SK-N-SH treated with all-trans-retinoic acid at 6 μM for 48 hours (cell line): ENCODE results near the gene CDY1B.
"Not testable (repeated sequence)": the region's sequence is repeated elsewhere in the genome, so short reads cannot be mapped to it uniquely, and the experiment has no call there.

ENCODE experiments used
- ATAC-seq: fragments of 200-7000 bp; cut with Tn5 transposase; 3 replicates; pipeline ENCODE4 v1.9.1; 2020; ENCODE audit warnings: mild to moderate bottlenecking, moderate library complexity

Gene CDY1B

DNA sequence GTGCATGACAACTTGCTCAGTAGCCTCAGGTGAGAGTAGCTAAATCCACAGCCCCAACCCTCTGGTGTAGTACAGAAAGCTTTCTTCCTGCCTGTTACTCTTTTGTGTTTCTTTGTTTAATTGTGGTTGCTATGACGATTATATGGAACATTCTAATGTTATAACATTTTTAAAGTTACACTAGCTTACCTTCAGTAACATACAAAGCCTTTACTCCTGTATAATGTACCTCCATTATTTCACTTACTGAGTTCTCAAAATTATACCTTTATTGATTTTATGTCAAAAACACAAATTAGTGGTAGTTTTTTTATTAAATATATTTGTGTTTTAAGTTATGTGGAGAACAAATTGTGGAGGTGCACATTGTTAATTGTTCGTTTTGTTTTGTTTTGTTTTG is at the start of gene CDY1B:
TSS of gene CDY1B (minus strand) at position 101 of the 400 bp plus-strand sequence. CDS start 331 bp downstream, outside the sequence.
- not testable (repeated sequence) for ATAC-seq

DNA sequence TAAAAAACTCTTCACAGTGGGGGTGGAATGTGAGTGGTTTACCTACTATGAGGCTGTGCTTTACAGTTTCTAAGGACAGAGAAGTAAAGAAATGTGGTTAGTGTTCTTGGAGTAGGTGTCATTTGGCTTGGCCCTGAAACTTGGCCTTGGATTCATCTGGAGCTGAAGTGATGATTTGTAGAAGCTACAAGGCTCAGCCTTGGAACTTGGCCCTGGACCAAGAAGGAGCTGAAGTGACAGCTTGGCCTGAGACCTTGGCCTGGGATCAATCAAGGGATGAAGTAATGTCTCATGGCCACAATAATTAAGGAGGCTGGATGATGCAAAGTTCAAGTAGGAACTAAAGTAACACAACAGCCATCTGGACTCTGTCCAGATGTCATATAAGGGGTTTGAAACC is 1.7 kb upstream of the CDY1B start:
- not testable (repeated sequence) for ATAC-seq

DNA sequence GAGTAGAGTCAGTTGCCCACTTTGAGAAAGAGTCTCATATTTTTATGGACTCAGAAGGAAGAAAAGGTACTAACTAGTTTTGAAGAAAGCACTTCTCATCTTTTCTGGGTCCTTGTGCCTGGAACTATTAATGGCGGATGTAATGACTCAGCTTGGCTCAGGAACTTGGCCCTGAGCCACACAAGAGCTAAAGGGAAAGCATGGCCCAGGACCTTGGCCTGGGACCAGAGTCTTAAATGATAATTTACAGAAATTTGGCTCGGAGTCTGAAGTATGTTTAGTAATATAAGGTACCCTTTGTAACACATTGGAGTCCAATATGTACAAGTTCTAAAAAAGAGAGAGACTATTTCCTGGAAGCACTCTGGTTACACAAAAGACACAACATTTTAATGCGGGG is 4.6 kb downstream of the CDY1B start:
- ATAC-seq, result not testable (repeated sequence)

DNA sequence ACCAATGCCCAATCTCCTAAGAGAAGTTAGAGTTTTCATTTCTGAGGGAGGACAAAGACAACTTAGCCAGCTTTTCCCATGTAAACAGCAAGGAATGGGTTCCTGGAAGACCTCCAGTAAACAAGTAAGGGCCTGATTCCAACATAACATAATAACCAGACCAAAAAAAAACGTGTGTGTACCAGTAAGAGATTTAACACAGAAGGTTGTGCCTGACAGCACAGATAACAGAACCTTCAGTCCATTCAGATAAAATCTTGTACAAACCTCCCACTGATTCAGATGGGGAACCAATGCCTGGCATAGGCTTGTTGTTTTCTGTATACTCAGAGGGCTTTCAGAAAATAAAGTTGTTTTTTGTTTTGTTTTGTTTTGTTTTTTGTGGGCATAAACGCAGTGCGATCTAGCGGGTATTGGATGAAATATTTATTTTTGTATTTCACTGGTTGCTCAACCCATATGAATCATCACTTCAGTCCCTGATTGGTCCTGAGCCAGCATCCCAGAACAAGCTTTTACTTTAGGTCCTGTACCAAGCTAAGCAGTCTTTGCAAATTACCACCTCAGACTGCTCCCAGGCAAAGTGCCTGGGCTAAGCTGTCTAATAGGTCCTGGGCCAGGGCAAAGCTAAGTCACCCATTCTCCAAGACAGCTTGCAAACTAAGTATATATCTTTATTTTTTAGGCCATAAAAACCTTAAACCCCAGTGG is 8.7 kb downstream of the CDY1B start:
- ATAC-seq, result not testable (repeated sequence)

DNA sequence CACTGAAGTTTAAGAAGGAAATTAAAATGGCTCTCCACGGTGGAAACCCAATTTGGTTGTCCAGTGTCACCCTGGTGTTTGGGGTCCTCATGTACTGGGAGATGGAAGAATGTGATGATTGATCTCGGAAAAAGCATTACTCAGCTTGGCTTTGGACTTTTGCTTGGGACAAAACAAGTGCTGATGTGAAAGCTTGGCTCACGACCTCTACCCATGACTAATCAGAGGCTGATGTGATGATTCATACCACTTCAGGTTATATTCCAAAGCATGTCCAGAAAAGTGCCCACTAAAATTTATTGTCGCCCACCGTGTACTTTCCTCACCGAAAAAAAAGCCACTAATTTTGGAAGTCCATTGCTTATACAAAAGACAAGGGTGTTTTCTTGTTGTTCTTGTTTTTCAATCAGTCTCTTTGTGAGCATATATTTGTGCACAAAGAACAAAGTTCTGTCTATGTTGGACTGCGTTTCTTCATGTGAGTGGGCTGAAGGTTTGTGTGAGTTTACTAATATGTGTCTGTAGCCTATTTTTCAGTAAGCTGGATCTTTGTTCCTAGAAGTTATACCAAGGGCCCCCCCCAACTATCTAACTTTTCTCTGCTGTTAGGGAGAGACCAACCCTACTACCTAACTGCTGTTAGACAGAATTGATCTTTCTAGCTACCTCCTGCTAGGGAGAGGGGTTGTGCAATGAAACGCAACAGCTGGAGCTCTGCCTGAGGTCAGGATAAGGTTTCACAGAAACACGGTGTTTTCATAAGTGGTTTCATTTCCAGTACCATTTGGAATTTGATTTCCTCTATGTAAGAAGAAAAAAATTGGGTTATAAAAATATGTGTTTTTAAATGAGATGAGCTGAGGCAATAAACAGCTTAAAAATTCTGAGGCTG is 21.4 kb downstream of the CDY1B start:
- not testable (repeated sequence) for ATAC-seq
